Measurements from ENCODE around the gene IFT122. TPM values are rescaled to one million over a fixed set of nuclear protein-coding genes. Genes with fewer than 3 reads are reported as not detected.
"Not testable (repeated sequence)": the region's sequence is repeated elsewhere in the genome, so short reads cannot be mapped to it uniquely, and the experiment has no call there.

IFT122 gene
- total RNA-seq, 1 experiment from 2014 or later = 17.3 TPM

GRCh38 chr3:129515108-129515820, 75.2 kb downstream of the IFT122 start:
- DNase-seq (ENCODE audit: low read depth) = not testable (repeated sequence)

GRCh38 chr3:129515821-129516432, 75.9 kb downstream of the IFT122 start:
- not testable (repeated sequence) for DNase-seq (ENCODE audit: low read depth)

DNA sequence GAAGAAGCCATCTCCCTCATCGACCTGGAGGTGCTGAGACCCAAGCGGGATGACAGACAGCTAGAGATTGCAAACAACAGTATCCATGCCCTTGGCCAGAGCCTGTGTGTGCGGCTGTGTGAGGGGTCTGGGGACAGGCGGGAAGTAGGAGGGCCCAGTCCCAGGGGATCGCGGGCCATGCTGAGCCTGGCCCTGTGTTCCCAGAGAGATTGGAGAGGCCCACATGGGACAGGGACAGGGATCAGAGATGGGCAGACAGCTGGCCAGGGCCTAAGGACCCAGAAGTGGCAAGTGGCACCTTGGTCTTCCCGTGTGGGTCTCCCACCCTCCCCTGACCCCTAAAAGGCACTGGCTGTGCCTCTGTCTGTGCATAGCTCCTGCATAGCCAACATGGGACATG, 77.5 kb downstream of the IFT122 start:
- DNase-seq (ENCODE audit: low read depth) = no peak

DNA sequence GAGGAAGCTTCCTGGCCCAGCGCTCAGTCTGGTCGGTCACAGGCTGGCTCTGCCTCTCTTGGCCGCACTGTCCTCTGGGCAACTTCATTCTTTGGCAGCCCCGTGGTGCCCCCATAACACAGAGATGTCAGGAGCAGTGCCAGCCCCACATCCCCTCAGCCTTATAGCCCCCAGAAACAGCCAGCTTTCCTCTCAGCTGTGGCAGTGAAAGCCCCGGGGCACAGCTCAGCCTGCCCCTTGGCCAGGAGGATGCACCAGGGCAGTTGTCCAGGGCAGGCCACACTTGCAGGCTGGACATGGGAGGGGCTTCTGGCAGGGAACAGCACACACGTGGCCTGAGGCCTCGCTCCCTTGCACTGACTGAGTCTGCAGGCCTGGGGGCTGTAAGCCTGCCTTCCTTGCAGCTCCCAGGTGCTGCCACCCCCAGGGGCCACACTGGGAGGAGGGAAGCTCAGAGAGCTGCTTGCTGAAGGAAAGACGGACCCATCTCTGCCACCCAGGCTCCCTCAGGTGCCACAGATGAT, 78.1 kb downstream of the IFT122 start:
- DNase-seq (ENCODE audit: low read depth) = no peak

- DNase-seq (ENCODE audit: low read depth) = no peak
Measured at GRCh38 chr3:129518581-129518980, 78.6 kb downstream of the IFT122 start.

DNA sequence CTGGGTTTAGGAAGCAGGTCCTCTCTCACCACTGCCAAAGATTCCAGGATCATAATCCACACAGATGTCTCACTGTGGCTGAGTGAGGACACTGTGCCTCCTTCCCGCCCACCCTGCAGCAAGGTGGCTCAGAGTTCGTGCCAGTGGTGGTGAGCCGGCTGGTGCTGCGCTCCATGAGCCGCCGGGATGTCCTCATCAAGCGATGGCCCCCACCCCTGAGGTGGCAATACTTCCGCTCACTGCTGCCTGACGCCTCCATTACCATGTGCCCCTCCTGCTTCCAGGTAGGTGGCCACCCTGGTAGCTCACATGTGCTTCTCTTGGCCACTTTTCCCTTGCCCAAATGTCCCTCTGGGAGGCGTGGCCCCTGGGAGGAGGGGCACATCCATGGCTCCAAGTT, 79.4 kb downstream of the IFT122 start:
- DNase-seq (ENCODE audit: low read depth) = no peak

DNA sequence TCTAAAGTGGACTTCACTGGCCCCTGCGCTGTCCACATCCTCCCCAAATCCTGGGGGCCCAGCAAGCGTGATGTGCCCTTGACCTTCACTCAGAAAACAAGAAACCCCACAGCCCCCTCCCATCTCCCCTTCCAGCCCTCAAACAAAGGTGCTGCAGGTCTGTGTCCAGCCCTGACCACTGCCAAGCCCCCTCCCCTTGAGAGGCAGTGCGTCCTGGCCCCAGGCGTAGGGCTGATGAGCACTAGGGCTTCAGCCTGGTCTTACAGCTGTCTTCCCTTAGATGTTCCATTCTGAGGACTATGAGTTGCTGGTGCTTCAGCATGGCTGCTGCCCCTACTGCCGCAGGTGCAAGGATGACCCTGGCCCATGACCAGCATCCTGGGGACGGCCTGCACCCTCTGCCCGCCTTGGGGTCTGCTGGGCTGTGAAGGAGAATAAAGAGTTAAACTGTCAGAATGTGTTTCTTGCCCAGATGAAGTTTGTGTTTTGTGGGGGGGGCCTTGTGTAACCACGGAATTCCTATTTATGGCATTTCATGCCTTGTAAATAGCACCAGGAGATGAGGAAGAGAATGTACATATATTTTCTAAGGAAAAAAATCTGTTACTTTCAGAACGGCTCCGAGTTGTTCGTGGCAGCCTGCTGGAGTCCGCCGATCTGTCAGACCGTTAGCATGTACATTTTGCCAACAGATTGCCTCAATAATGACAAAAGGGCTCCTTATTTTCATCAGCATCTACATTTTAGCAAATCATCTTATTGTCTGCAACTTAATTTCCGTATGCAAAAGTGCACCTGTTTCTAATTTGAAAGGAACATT, 80.1 kb downstream of the IFT122 start:
- DNase-seq (ENCODE audit: low read depth) = no peak

DNA sequence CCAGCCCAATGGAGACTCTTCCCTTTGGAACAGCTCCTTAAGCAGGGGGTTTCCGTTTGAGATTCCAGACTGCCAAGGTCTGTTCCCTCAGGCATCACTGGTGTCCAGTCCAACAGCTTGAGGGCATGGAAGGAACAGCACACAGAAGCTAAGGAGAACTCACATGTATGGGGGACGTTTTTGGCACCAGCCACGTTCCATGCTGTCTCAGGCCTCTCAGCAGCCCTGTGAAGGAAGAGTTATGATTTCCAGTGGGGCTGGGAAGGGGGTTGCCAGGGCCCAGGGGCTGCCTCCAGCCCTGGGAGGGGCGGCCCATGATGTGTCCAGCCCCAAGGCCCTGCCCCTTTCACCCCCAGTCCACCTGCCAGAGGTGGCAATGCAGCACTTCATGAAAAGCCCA, 80.9 kb downstream of the IFT122 start:
- DNase-seq (ENCODE audit: low read depth) = no peak

DNA sequence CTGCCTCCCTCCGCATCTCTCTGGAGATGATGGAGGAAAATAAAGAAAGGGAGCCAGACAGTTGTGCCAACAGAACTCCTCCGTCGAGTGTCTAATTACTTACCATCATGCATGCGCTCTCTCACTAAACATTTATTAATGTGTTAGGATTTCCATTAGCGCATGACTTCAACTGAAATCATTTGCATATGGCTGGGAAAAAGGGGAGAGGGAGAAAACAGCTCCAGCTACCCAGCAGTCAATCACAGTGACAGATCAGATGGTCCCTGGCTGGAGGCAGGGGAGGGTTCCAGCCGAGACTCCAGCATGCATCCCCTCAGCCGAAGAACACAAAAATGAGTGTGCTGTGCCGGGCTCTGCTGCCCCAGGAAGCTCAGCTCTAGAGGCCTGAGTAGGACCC, 81.6 kb downstream of the IFT122 start:
- no peak for DNase-seq (ENCODE audit: low read depth)

DNA sequence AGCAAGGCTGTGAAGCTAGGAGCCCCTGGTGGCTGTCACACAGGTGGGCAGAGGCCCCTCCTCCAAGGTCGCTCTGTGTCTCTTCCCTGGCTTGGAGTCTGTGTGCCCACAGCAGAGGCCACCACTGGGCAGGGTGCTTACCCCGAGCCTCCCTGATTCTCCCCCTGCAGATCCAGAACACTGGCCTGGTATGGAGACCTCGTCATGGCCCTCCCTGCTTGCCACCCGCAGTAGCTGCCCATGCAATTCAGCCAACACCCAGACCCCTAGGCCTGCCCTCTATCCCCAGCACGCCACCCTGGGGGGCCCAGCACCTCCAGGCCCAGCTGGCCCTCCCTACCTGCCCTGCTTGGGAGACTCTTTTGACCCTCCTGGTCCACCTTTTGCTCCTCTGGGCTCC, 82.9 kb downstream of the IFT122 start:
- DNase-seq (ENCODE audit: low read depth) = no peak

DNA sequence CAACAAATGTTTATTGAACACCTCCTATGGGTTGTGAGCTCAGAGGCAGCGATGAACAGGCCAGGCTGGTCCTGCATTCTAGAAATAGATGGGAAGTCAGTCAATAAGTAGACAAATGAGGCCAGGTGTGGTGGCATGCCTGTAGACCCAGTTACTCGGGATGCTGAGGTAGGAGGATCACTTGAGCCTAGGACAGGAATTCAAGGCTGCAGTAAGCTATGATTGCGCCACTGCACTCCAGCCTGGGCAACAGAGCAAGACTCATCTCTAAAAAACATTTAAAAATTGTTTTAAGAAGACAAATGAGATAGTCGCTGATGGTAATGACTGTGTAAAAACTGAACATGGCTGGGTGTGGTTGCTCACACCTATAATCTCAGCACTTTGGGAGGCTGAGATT, 84.1 kb downstream of the IFT122 start:
- DNase-seq (ENCODE audit: low read depth) = no peak

- no peak for DNase-seq (ENCODE audit: low read depth)
Measured at GRCh38 chr3:129525341-129525968, 85.4 kb downstream of the IFT122 start.

DNA sequence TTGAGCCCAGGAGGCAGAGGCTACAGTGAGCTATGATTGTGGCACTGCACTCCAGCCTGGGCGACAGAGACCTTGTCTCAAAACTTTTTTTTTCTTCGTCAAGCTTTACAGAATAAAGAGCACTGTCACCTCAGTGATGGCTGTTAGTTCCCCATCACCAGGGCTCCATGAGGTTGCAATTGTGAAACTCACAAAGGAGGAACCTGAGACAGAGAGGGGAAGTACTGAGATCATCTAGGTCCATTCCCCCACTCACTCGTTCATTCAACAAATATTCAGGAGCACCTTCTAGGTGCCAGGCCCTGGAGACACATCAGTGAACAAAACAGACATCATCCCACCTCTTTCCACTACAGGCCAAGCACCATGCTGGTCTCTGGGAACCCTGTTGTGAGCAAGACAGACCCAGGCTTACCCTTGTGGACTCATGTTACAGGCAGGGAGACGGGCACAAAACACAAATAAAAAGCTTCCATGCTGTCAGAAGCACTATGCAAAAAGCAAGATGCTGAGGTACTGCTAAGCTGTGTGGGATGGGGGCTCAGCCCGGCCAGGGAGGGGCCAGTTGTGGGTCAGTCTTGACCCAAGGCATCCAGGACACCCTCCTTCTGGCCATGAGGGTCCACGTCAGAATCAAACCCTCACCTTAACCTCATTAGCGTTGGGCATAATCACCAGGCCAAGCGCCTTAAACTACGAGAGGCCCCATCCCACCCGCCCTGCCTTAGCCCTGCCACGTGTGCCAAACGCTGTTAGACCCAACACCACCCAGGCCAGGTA, 86.3 kb downstream of the IFT122 start:
- DNase-seq (ENCODE audit: low read depth) = no peak

DNA sequence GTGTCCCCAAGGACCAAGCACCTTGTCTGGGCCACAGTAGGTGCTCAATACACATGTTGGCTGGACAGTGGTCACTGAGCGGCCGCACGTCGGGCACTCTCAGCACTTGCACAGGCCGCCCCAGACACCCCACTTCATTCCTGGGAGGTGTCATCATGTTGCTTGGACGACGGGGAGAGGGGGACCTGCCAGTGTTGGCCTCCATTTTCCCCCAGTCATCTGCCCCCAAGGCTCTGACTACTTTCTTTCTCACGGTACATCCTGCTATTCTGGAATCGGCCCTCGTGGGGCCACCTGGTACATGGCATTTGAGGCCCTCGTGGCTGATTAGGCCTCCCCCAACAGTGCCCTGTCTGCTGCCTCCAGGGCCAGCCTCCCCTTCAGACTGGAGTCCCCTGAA, 87.2 kb downstream of the IFT122 start:
- no peak for DNase-seq (ENCODE audit: low read depth)

DNA sequence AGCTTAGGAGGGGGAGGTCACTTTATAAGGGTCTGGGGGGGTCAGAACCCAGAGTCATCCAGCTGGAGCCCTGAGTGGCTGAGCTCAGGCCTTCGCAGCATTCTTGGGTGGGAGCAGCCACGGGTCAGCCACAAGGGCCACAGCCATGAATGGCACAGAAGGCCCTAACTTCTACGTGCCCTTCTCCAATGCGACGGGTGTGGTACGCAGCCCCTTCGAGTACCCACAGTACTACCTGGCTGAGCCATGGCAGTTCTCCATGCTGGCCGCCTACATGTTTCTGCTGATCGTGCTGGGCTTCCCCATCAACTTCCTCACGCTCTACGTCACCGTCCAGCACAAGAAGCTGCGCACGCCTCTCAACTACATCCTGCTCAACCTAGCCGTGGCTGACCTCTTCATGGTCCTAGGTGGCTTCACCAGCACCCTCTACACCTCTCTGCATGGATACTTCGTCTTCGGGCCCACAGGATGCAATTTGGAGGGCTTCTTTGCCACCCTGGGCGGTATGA, 88.6 kb downstream of the IFT122 start, which contains the start of gene RHO:
Gene RHO, plus strand, starts transcription at position 51 of the 512 bp plus-strand sequence. Its CDS starts 95 bp downstream, at position 146.
- no peak for DNase-seq (ENCODE audit: low read depth)

DNA sequence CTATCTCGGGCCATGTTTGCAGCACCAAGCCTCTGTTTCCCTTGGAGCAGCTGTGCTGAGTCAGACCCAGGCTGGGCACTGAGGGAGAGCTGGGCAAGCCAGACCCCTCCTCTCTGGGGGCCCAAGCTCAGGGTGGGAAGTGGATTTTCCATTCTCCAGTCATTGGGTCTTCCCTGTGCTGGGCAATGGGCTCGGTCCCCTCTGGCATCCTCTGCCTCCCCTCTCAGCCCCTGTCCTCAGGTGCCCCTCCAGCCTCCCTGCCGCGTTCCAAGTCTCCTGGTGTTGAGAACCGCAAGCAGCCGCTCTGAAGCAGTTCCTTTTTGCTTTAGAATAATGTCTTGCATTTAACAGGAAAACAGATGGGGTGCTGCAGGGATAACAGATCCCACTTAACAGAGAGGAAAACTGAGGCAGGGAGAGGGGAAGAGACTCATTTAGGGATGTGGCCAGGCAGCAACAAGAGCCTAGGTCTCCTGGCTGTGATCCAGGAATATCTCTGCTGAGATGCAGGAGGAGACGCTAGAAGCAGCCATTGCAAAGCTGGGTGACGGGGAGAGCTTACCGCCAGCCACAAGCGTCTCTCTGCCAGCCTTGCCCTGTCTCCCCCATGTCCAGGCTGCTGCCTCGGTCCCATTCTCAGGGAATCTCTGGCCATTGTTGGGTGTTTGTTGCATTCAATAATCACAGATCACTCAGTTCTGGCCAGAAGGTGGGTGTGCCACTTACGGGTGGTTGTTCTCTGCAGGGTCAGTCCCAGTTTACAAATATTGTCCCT, 89.6 kb downstream of the IFT122 start:
- no peak for DNase-seq (ENCODE audit: low read depth)

GRCh38 chr3:129530251-129530791, 90.3 kb downstream of the IFT122 start:
- DNase-seq (ENCODE audit: low read depth) = no peak

- DNase-seq (ENCODE audit: low read depth) = no peak
Measured at GRCh38 chr3:129530821-129531220, 90.8 kb downstream of the IFT122 start.

DNA sequence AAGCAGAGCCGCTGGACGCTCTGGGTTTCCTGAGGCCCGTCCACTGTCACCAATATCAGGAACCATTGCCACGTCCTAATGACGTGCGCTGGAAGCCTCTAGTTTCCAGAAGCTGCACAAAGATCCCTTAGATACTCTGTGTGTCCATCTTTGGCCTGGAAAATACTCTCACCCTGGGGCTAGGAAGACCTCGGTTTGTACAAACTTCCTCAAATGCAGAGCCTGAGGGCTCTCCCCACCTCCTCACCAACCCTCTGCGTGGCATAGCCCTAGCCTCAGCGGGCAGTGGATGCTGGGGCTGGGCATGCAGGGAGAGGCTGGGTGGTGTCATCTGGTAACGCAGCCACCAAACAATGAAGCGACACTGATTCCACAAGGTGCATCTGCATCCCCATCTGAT, 91.7 kb downstream of the IFT122 start:
- DNase-seq (ENCODE audit: low read depth) = no peak

- DNase-seq (ENCODE audit: low read depth) = no peak
Measured at GRCh38 chr3:129532261-129532660, 92.2 kb downstream of the IFT122 start.
